IMR-90 (cell line): ENCODE data around the gene SAG. TPM values are rescaled to one million over a fixed set of nuclear protein-coding genes. Genes with fewer than 3 reads are reported as not detected.

Experiments
- ATAC-seq: fragments of 200-7000 bp; cut with Tn5 transposase; 2 replicates; pipeline ENCODE4 v1.9.1; 2020; ENCODE audit warnings: low read depth, mild to moderate bottlenecking, moderate library complexity
- BruUV-seq: library from RNA; stranded (reverse); fragments of 400-500 nt; replicated peaks from 2 replicates; lab custom pipeline; 2021; lab: Mats Ljungman, UMichigan
- CTCF ChIA-PET: fragments of 300-600 bp; formaldehyde crosslinking; extraction: SDS; loops from one replicate; lab custom pipeline; 2021; ENCODE audit warnings: antibody characterized with exemption; lab: Yijun Ruan, JAX
- POLR2A ChIA-PET: fragments of 300-600 bp; sonication (Branson Sonifier 250); formaldehyde crosslinking; loops from one replicate; lab custom pipeline; 2022; ENCODE audit warnings: antibody characterized with exemption; ENCODE audit not compliant: unreplicated experiment; lab: Charles Lee
- DNase-seq: peaks from one replicate; pipeline ENCODE4 v3.0.0; 2013
- H2AFZ ChIP-seq: replicated peaks from 2 replicates; pipeline ENCODE3; 2013; ENCODE audit warnings: low read length, mild to moderate bottlenecking; ENCODE audit not compliant: poor library complexity
- H2AK5ac ChIP-seq: 2 replicates; pipeline ENCODE4 v1.6.1; 2013; ENCODE audit warnings: low read depth, low read length, inconsistent platforms
- H2AK9ac ChIP-seq: replicated peaks from 2 replicates; pipeline ENCODE3; 2013; ENCODE audit warnings: mild to moderate bottlenecking, low read depth, low read length, moderate library complexity; ENCODE audit not compliant: poor library complexity
- H2BK120ac ChIP-seq: 2 replicates; pipeline ENCODE4 v1.6.1; 2013; ENCODE audit warnings: low read depth, low read length, inconsistent platforms
- H2BK15ac ChIP-seq: 3 replicates; pipeline ENCODE4 v1.6.1; 2013; ENCODE audit warnings: low read depth, low read length, inconsistent platforms
- H2BK20ac ChIP-seq: 2 replicates; pipeline ENCODE4 v1.6.1; 2013; ENCODE audit warnings: low read depth, mild to moderate bottlenecking, inconsistent platforms, low read length, moderate library complexity
- H2BK5ac ChIP-seq: 2 replicates; pipeline ENCODE4 v1.6.1; 2013; ENCODE audit warnings: mild to moderate bottlenecking, low read depth, low read length, inconsistent platforms; ENCODE audit not compliant: poor library complexity, severe bottlenecking
- H3K14ac ChIP-seq: replicated peaks from 2 replicates; pipeline ENCODE4 v1.6.1; 2013; ENCODE audit warnings: low read depth, low read length, inconsistent platforms
- H3K18ac ChIP-seq: 2 replicates; pipeline ENCODE4 v1.6.1; 2013; ENCODE audit warnings: low read depth, low read length, control low read depth
- H3K23ac ChIP-seq: 2 replicates; pipeline ENCODE4 v1.6.1; 2013; ENCODE audit warnings: low read depth, low read length, inconsistent platforms
- H3K27ac ChIP-seq: 2 replicates; pipeline ENCODE4 v1.5.1; 2013; ENCODE audit warnings: mild to moderate bottlenecking, control low read depth, low read length; ENCODE audit not compliant: insufficient read depth
- H3K27me3 ChIP-seq: 2 replicates; pipeline ENCODE4 v1.6.1; 2013; ENCODE audit warnings: low read length; ENCODE audit not compliant: control insufficient read depth, insufficient read depth
- H3K36me3 ChIP-seq: 2 replicates; pipeline ENCODE4 v1.6.1; 2013; ENCODE audit warnings: low read length, mixed read lengths; ENCODE audit not compliant: control insufficient read depth, insufficient read depth
- H3K4ac ChIP-seq: 2 replicates; pipeline ENCODE4 v1.6.1; 2013; ENCODE audit warnings: low read depth, low read length, inconsistent platforms
- H3K4me1 ChIP-seq: 2 replicates; pipeline ENCODE4 v1.6.1; 2013; ENCODE audit warnings: low read length, mixed read lengths; ENCODE audit not compliant: control insufficient read depth, insufficient read depth
- H3K4me2 ChIP-seq: 2 replicates; pipeline ENCODE4 v1.6.1; 2013; ENCODE audit warnings: low read depth, mild to moderate bottlenecking, control low read depth, low read length, moderate library complexity
- H3K4me3 ChIP-seq: 2 replicates; pipeline ENCODE4 v1.5.1; 2013; ENCODE audit warnings: low read depth, mild to moderate bottlenecking, control low read depth, low read length, moderate library complexity; ENCODE audit not compliant: insufficient read depth
- H3K56ac ChIP-seq: 2 replicates; pipeline ENCODE4 v1.6.1; 2013; ENCODE audit warnings: low read length, inconsistent platforms; ENCODE audit not compliant: insufficient read depth; ENCODE audit errors: extremely low read depth
- H3K79me1 ChIP-seq, 2 experiments: 2 replicates each; pipeline ENCODE4 v1.6.1; 2013; ENCODE audit warnings: low read length in 2 of 2, inconsistent platforms in 1 of 2, low read depth in 1 of 2
- H3K9ac ChIP-seq: 2 replicates; pipeline ENCODE4 v1.6.1; 2013; ENCODE audit warnings: low read depth, low read length, control low read depth
- H3K9me1 ChIP-seq: 2 replicates; pipeline ENCODE4 v1.6.1; 2013; ENCODE audit warnings: low read length, inconsistent platforms; ENCODE audit not compliant: insufficient read depth
- H3K9me3 ChIP-seq: 2 replicates; pipeline ENCODE4 v1.6.1; 2013; ENCODE audit warnings: low read length; ENCODE audit not compliant: control insufficient read depth, insufficient read depth
- H4K20me1 ChIP-seq: 2 replicates; pipeline ENCODE4 v1.6.1; 2013; ENCODE audit warnings: low read length, inconsistent platforms; ENCODE audit not compliant: insufficient read depth
- H4K5ac ChIP-seq: 2 replicates; pipeline ENCODE4 v1.6.1; 2013; ENCODE audit warnings: mild to moderate bottlenecking, low read depth, low read length, control low read depth
- H4K8ac ChIP-seq, 2 experiments: 2 replicates each; pipeline ENCODE4 v1.6.1; 2013; ENCODE audit warnings: low read depth in 2 of 2, low read length in 2 of 2, control low read depth in 1 of 2, inconsistent platforms in 1 of 2
- H4K91ac ChIP-seq: 2 replicates; pipeline ENCODE4 v1.6.1; 2013; ENCODE audit warnings: low read depth, low read length, inconsistent platforms; ENCODE audit not compliant: insufficient read depth
- MAFK ChIP-seq: IDR thresholded peaks from 2 replicates; pipeline ENCODE4 v1.6.1; 2012; ENCODE audit warnings: low read depth, low read length, improper control_type of control experiment
- WGBS, 2 experiments: methylation state at CpG; one replicate each; pipeline versions ENCODE4 v1.1.5 to v1.1.7; 2013; ENCODE audit warnings: missing lambda C conversion rate in 2 of 2; ENCODE audit not compliant: insufficient read length in 1 of 2; ENCODE audit errors: extremely low coverage in 2 of 2; 5-methylcytosine and 5-hydroxymethylcytosine counted together
- dilution Hi-C: fragments of 300-500 bp; cut with HindIII; formaldehyde crosslinking; loops from one replicate; pipeline ENCODE4 v1.14.3; 2018; ENCODE audit warnings: low sequenced_read_pairs; ENCODE audit not compliant: unreplicated experiment
- in situ Hi-C: fragments of 300-500 bp; cut with MboI; formaldehyde crosslinking; loops from 3 replicates; pipeline ENCODE4 v1.14.3; 2019; ENCODE audit warnings: low sequenced_read_pairs, inconsistent platforms, mixed read lengths
- intact Hi-C: fragments of 100-400 bp; cut with micrococcal nuclease; formaldehyde crosslinking; loops from 2 replicates; pipeline ENCODE4 v1.10.0; 2022
- polyA plus RNA-seq, 3 experiments: library from polyadenylated mRNA; depleted of rRNA; stranded (reverse); fragments of >200 nt; gene quantifications; 2 replicates each; pipeline ENCODE4 v1.2.3, GENCODE V29; 2012; ENCODE audit warnings: low replicate concordance in 1 of 3
- total RNA-seq: library from RNA; depleted of rRNA; stranded (reverse); fragments of >200 nt; gene quantifications from 2 replicates; pipeline ENCODE4 v1.2.3, GENCODE V29; 2012

The SAG gene
- total and polyA plus RNA-seq, 2 of the 4 experiments (the other 2 are of a cell fraction), result not detected

- no peak overlapping the region for H3K23ac ChIP-seq
- peaks cover 11% of the 10 kb centered on the region for H3K9me1 ChIP-seq
- no peak overlapping the region for H3K18ac ChIP-seq
- no peaks in the 10 kb centered on the region for H3K9me3 ChIP-seq
- POLR2A ChIA-PET, result interaction anchor here (0.5 kb wide), 1 partner anchor 172 kb away, joined by 6 read pairs; no protein-coding TSS in a partner anchor
- in situ Hi-C loops (no loop called here), dilution Hi-C loops (no loop called here), intact Hi-C loops (loop anchor here (2.0 kb wide), 1 partner anchor 31 kb away; the partner anchor contains the start of gene DGKD)
- ATAC-seq (no peak), DNase-seq (no peak)
- H3K27ac ChIP-seq, result no peak overlapping the region
- H4K5ac ChIP-seq, result no peak overlapping the region
- CTCF ChIA-PET, result no interaction called here
- BruUV-seq, result no TSS peak
- H3K4me3 ChIP-seq, result no peak overlapping the region
- no peak overlapping the region for H3K4me2 ChIP-seq
- H3K27me3 ChIP-seq, result no peaks in the 10 kb centered on the region
- H4K91ac ChIP-seq, result no peak overlapping the region
- no peak overlapping the region for H3K9ac ChIP-seq
- peaks cover 22 to 54% of the 10 kb centered on the region in 2 experiments for H3K79me1 ChIP-seq
- peaks cover 24% of the 10 kb centered on the region for H3K4me1 ChIP-seq
- H2AFZ ChIP-seq, result no peak overlapping the region
- no peak overlapping the region for H2BK15ac ChIP-seq
- H3K36me3 ChIP-seq, result 0 out of 2 replicates have a peak, but pooled peaks cover 2% of the 10 kb centered on the region
- no peak overlapping the region for H3K14ac ChIP-seq
- no peak overlapping the region for H3K56ac ChIP-seq
- H2AK9ac ChIP-seq, result no peak overlapping the region
- no peak for TF ChIP-seq MAFK
- H3K4ac ChIP-seq, result no peak overlapping the region
- 93% methylated on average over 5 of the region's 14 CpGs; no CpG with 5 or more reads in 1 of the 2 experiments for WGBS, 2 experiments
- peaks cover 9% of the 10 kb centered on the region for H4K20me1 ChIP-seq
- no peak overlapping the region for H4K8ac ChIP-seq
- no peak overlapping the region for H2BK20ac ChIP-seq
- H2AK5ac ChIP-seq, result no peak overlapping the region
- no peak overlapping the region for H2BK120ac ChIP-seq
- H2BK5ac ChIP-seq, result no peak overlapping the region
Observed at GRCh38 chr2:233385489-233386044, 78.0 kb downstream of the SAG start.
